K562 treated with DMSO at 1 percent for 48 hours (cell line): Measurements from ENCODE around the gene TOMM40. TPM values are rescaled to one million over a fixed set of nuclear protein-coding genes. Genes with fewer than 3 reads are reported as not detected.

ENCODE experiments used
- total RNA-seq: library from RNA; unstranded; fragments of 300-600 nt; gene quantifications from 2 replicates; pipeline ENCODE4 v1.2.3, GENCODE V29; 2022; ENCODE audit warnings: low replicate concordance; ENCODE audit errors: extremely low read depth

TOMM40 gene
- total RNA-seq = not detected in 2 replicates

GRCh38 chr19:44891016-44891882, at the start of gene TOMM40:
TSS of gene TOMM40 (plus strand) at chr19:44891254. CDS start at chr19:44891416, 162 bp downstream.

GRCh38 chr19:44845612-44846454, 45.2 kb upstream of the TOMM40 start, which contains the start of gene NECTIN2:
TSS of gene NECTIN2 (plus strand) at chr19:44846297. CDS start at chr19:44846526, 229 bp downstream.

GRCh38 chr19:44905437-44906160, 14.5 kb downstream of the TOMM40 start, which contains the start of gene APOE:
TSS of gene APOE (plus strand) at chr19:44905796. CDS start at chr19:44906625, 829 bp downstream.

GRCh38 chr19:44914433-44915206, 23.6 kb downstream of the TOMM40 start, which contains the start of gene APOC1:
TSS of gene APOC1 (plus strand) at chr19:44914608. CDS start at chr19:44914892, 284 bp downstream.

GRCh38 chr19:44942067-44942571, 51.1 kb downstream of the TOMM40 start, which contains the start of gene APOC4:
TSS of gene APOC4 (plus strand) at chr19:44942237. CDS start at chr19:44942278, 41 bp downstream.

Other genes with a start within 250 kb of the TOMM40 start
- not detected in 2 replicates for gene PVR, start 247.3 kb upstream of the TOMM40 start, total RNA-seq
- not detected in 2 replicates for gene CEACAM19, start 219.8 kb upstream of the TOMM40 start, total RNA-seq
- gene CEACAM16, start 192.1 kb upstream of the TOMM40 start, total RNA-seq = not detected in 2 replicates
- not detected in 2 replicates for gene BCL3, start 142.5 kb upstream of the TOMM40 start, total RNA-seq
- gene CBLC, start 113.4 kb upstream of the TOMM40 start, total RNA-seq = not detected in 2 replicates
- not detected in 2 replicates for gene BCAM, start 82.2 kb upstream of the TOMM40 start, total RNA-seq
- gene NECTIN2, start 45.0 kb upstream of the TOMM40 start, total RNA-seq = not detected in 2 replicates
- 593 and 1,577 TPM in 2 replicates for gene APOE, start 14.5 kb downstream of the TOMM40 start, total RNA-seq
- not detected in 2 replicates for gene APOC1, start 23.4 kb downstream of the TOMM40 start, total RNA-seq
- not detected in 2 replicates for gene APOC4, start 51.0 kb downstream of the TOMM40 start, total RNA-seq
- not detected in 2 replicates for gene APOC2, start 54.8 kb downstream of the TOMM40 start, total RNA-seq
- not detected in 2 replicates for gene CLPTM1, start 64.1 kb downstream of the TOMM40 start, total RNA-seq
- not detected in 2 replicates for gene RELB, start 110.2 kb downstream of the TOMM40 start, total RNA-seq
- gene CLASRP, start 147.8 kb downstream of the TOMM40 start, total RNA-seq = not detected in 2 replicates
- gene ZNF296, start 185.2 kb downstream of the TOMM40 start, total RNA-seq = not detected in 2 replicates
- gene GEMIN7, start 188.0 kb downstream of the TOMM40 start, total RNA-seq = not detected in 2 replicates
- gene PPP1R37, start 201.9 kb downstream of the TOMM40 start, total RNA-seq = not detected in 2 replicates